MM.1S (cell line): ENCODE measurements around the gene HOXA11.

Experiments used
- EZH2 ChIP-seq: fragments of 300-600 bp; sonication (generic); optimal IDR thresholded peaks from 2 replicates; pipeline ENCODE3; 2017; ENCODE audit warnings: low read depth, mild to moderate bottlenecking, antibody characterized with exemption, low read length, mixed read lengths
- EZH2phosphoT487 ChIP-seq: fragments of 300-600 bp; sonication (generic); IDR thresholded peaks from 2 replicates; pipeline ENCODE4 v1.6.1; 2018; ENCODE audit warnings: antibody characterized with exemption, low read length
- TF ChIP-seq, protein P1 (sequence below): fragments of 300-600 bp; sonication (generic); IDR thresholded peaks from 2 replicates; pipeline ENCODE4 v1.5.1; 2016; ENCODE audit warnings: antibody characterized with exemption, low read length, mixed read lengths

DNA sequence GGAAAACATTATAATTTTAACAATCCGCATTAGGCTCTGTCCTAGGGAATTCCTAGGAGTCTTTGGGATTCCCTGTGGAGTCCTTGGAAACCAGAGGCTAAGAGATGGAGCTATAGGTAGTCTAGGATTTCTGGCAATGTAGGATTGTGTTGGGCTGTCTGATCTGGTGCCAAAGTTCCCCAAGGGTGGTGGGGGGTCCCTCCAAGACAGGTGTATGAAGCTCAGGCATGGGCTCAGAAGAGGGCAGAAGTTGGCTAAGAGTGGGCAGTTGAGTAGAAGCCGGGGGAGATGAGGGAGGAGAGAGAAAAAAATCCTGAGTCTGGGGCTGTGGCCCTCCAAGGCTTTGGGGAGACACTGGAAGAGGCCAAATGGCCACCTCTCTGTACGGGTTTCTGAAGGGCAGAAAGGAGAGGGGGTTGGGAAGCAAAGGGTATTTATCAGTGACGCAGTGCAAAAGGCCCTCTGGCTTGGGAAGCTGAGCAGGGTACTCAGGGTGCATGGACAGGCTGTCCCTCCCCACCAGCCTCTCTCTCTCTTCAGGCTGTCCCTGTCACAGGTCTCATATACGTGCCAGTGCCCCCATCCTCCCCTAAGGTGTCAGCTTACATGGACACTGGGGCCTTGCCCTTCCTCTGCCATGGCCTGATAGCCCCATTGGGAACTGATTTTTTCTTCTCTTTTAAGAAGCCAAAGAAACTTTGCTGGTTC is 38.4 kb downstream of the HOXA11 start:
- TF ChIP-seq, protein P1, sequence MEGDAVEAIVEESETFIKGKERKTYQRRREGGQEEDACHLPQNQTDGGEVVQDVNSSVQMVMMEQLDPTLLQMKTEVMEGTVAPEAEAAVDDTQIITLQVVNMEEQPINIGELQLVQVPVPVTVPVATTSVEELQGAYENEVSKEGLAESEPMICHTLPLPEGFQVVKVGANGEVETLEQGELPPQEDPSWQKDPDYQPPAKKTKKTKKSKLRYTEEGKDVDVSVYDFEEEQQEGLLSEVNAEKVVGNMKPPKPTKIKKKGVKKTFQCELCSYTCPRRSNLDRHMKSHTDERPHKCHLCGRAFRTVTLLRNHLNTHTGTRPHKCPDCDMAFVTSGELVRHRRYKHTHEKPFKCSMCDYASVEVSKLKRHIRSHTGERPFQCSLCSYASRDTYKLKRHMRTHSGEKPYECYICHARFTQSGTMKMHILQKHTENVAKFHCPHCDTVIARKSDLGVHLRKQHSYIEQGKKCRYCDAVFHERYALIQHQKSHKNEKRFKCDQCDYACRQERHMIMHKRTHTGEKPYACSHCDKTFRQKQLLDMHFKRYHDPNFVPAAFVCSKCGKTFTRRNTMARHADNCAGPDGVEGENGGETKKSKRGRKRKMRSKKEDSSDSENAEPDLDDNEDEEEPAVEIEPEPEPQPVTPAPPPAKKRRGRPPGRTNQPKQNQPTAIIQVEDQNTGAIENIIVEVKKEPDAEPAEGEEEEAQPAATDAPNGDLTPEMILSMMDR = no peak
- TF ChIP-seq EZH2 = no peak
- no peak for TF ChIP-seq EZH2phosphoT487
